IMR-90 (cell line): ENCODE measurements around the gene SPATA16. TPM values are rescaled to one million over a fixed set of nuclear protein-coding genes. Genes with fewer than 3 reads are reported as not detected.
A peak's percentile ranks its signal among the peaks of the same experiment; 100 is the strongest.

Experiments
- ATAC-seq: fragments of 200-7000 bp; cut with Tn5 transposase; 2 replicates; pipeline ENCODE4 v1.9.1; 2020; ENCODE audit warnings: low read depth, mild to moderate bottlenecking, moderate library complexity
- BruUV-seq: library from RNA; stranded (reverse); fragments of 400-500 nt; replicated peaks from 2 replicates; lab custom pipeline; 2021; lab: Mats Ljungman, UMichigan
- CTCF ChIA-PET: fragments of 300-600 bp; formaldehyde crosslinking; extraction: SDS; loops from one replicate; lab custom pipeline; 2021; ENCODE audit warnings: antibody characterized with exemption; lab: Yijun Ruan, JAX
- POLR2A ChIA-PET: fragments of 300-600 bp; sonication (Branson Sonifier 250); formaldehyde crosslinking; loops from one replicate; lab custom pipeline; 2022; ENCODE audit warnings: antibody characterized with exemption; ENCODE audit not compliant: unreplicated experiment; lab: Charles Lee
- DNase-seq: peaks from one replicate; pipeline ENCODE4 v3.0.0; 2013
- H2AFZ ChIP-seq: replicated peaks from 2 replicates; pipeline ENCODE3; 2013; ENCODE audit warnings: low read length, mild to moderate bottlenecking; ENCODE audit not compliant: poor library complexity
- H2AK5ac ChIP-seq: 2 replicates; pipeline ENCODE4 v1.6.1; 2013; ENCODE audit warnings: low read depth, low read length, inconsistent platforms
- H2AK9ac ChIP-seq: replicated peaks from 2 replicates; pipeline ENCODE3; 2013; ENCODE audit warnings: mild to moderate bottlenecking, low read depth, low read length, moderate library complexity; ENCODE audit not compliant: poor library complexity
- H2BK120ac ChIP-seq: 2 replicates; pipeline ENCODE4 v1.6.1; 2013; ENCODE audit warnings: low read depth, low read length, inconsistent platforms
- H2BK15ac ChIP-seq: 3 replicates; pipeline ENCODE4 v1.6.1; 2013; ENCODE audit warnings: low read depth, low read length, inconsistent platforms
- H2BK20ac ChIP-seq: 2 replicates; pipeline ENCODE4 v1.6.1; 2013; ENCODE audit warnings: low read depth, mild to moderate bottlenecking, inconsistent platforms, low read length, moderate library complexity
- H2BK5ac ChIP-seq: 2 replicates; pipeline ENCODE4 v1.6.1; 2013; ENCODE audit warnings: mild to moderate bottlenecking, low read depth, low read length, inconsistent platforms; ENCODE audit not compliant: poor library complexity, severe bottlenecking
- H3K14ac ChIP-seq: replicated peaks from 2 replicates; pipeline ENCODE4 v1.6.1; 2013; ENCODE audit warnings: low read depth, low read length, inconsistent platforms
- H3K18ac ChIP-seq: 2 replicates; pipeline ENCODE4 v1.6.1; 2013; ENCODE audit warnings: low read depth, low read length, control low read depth
- H3K23ac ChIP-seq: 2 replicates; pipeline ENCODE4 v1.6.1; 2013; ENCODE audit warnings: low read depth, low read length, inconsistent platforms
- H3K27ac ChIP-seq: 2 replicates; pipeline ENCODE4 v1.5.1; 2013; ENCODE audit warnings: mild to moderate bottlenecking, control low read depth, low read length; ENCODE audit not compliant: insufficient read depth
- H3K27me3 ChIP-seq: 2 replicates; pipeline ENCODE4 v1.6.1; 2013; ENCODE audit warnings: low read length; ENCODE audit not compliant: control insufficient read depth, insufficient read depth
- H3K36me3 ChIP-seq: 2 replicates; pipeline ENCODE4 v1.6.1; 2013; ENCODE audit warnings: low read length, mixed read lengths; ENCODE audit not compliant: control insufficient read depth, insufficient read depth
- H3K4ac ChIP-seq: 2 replicates; pipeline ENCODE4 v1.6.1; 2013; ENCODE audit warnings: low read depth, low read length, inconsistent platforms
- H3K4me1 ChIP-seq: 2 replicates; pipeline ENCODE4 v1.6.1; 2013; ENCODE audit warnings: low read length, mixed read lengths; ENCODE audit not compliant: control insufficient read depth, insufficient read depth
- H3K4me2 ChIP-seq: 2 replicates; pipeline ENCODE4 v1.6.1; 2013; ENCODE audit warnings: low read depth, mild to moderate bottlenecking, control low read depth, low read length, moderate library complexity
- H3K4me3 ChIP-seq: 2 replicates; pipeline ENCODE4 v1.5.1; 2013; ENCODE audit warnings: low read depth, mild to moderate bottlenecking, control low read depth, low read length, moderate library complexity; ENCODE audit not compliant: insufficient read depth
- H3K56ac ChIP-seq: 2 replicates; pipeline ENCODE4 v1.6.1; 2013; ENCODE audit warnings: low read length, inconsistent platforms; ENCODE audit not compliant: insufficient read depth; ENCODE audit errors: extremely low read depth
- H3K79me1 ChIP-seq, 2 experiments: 2 replicates each; pipeline ENCODE4 v1.6.1; 2013; ENCODE audit warnings: low read length in 2 of 2, inconsistent platforms in 1 of 2, low read depth in 1 of 2
- H3K9ac ChIP-seq: 2 replicates; pipeline ENCODE4 v1.6.1; 2013; ENCODE audit warnings: low read depth, low read length, control low read depth
- H3K9me1 ChIP-seq: 2 replicates; pipeline ENCODE4 v1.6.1; 2013; ENCODE audit warnings: low read length, inconsistent platforms; ENCODE audit not compliant: insufficient read depth
- H3K9me3 ChIP-seq: 2 replicates; pipeline ENCODE4 v1.6.1; 2013; ENCODE audit warnings: low read length; ENCODE audit not compliant: control insufficient read depth, insufficient read depth
- H4K20me1 ChIP-seq: 2 replicates; pipeline ENCODE4 v1.6.1; 2013; ENCODE audit warnings: low read length, inconsistent platforms; ENCODE audit not compliant: insufficient read depth
- H4K5ac ChIP-seq: 2 replicates; pipeline ENCODE4 v1.6.1; 2013; ENCODE audit warnings: mild to moderate bottlenecking, low read depth, low read length, control low read depth
- H4K8ac ChIP-seq, 2 experiments: 2 replicates each; pipeline ENCODE4 v1.6.1; 2013; ENCODE audit warnings: low read depth in 2 of 2, low read length in 2 of 2, control low read depth in 1 of 2, inconsistent platforms in 1 of 2
- H4K91ac ChIP-seq: 2 replicates; pipeline ENCODE4 v1.6.1; 2013; ENCODE audit warnings: low read depth, low read length, inconsistent platforms; ENCODE audit not compliant: insufficient read depth
- MAFK ChIP-seq: IDR thresholded peaks from 2 replicates; pipeline ENCODE4 v1.6.1; 2012; ENCODE audit warnings: low read depth, low read length, improper control_type of control experiment
- MAZ ChIP-seq: IDR thresholded peaks from 2 replicates; pipeline ENCODE4 v1.6.1; 2012; ENCODE audit warnings: low read depth, mild to moderate bottlenecking, low read length, improper control_type of control experiment, moderate library complexity, borderline replicate concordance
- WGBS, 2 experiments: methylation state at CpG; one replicate each; pipeline versions ENCODE4 v1.1.5 to v1.1.7; 2013; ENCODE audit warnings: missing lambda C conversion rate in 2 of 2; ENCODE audit not compliant: insufficient read length in 1 of 2; ENCODE audit errors: extremely low coverage in 2 of 2; 5-methylcytosine and 5-hydroxymethylcytosine counted together
- dilution Hi-C: fragments of 300-500 bp; cut with HindIII; formaldehyde crosslinking; loops from one replicate; pipeline ENCODE4 v1.14.3; 2018; ENCODE audit warnings: low sequenced_read_pairs; ENCODE audit not compliant: unreplicated experiment
- in situ Hi-C: fragments of 300-500 bp; cut with MboI; formaldehyde crosslinking; loops from 3 replicates; pipeline ENCODE4 v1.14.3; 2019; ENCODE audit warnings: low sequenced_read_pairs, inconsistent platforms, mixed read lengths
- intact Hi-C: fragments of 100-400 bp; cut with micrococcal nuclease; formaldehyde crosslinking; loops from 2 replicates; pipeline ENCODE4 v1.10.0; 2022
- polyA plus RNA-seq, 3 experiments: library from polyadenylated mRNA; depleted of rRNA; stranded (reverse); fragments of >200 nt; gene quantifications; 2 replicates each; pipeline ENCODE4 v1.2.3, GENCODE V29; 2012; ENCODE audit warnings: low replicate concordance in 1 of 3
- total RNA-seq: library from RNA; depleted of rRNA; stranded (reverse); fragments of >200 nt; gene quantifications from 2 replicates; pipeline ENCODE4 v1.2.3, GENCODE V29; 2012

The SPATA16 gene
- total and polyA plus RNA-seq, 2 of the 4 experiments (the other 2 are of a cell fraction), result not detected

GRCh38 chr3:172856795-172857742, 284.0 kb downstream of the SPATA16 start:
- H3K9ac ChIP-seq, result no peak overlapping the region
- H2BK15ac ChIP-seq, result no peak overlapping the region
- no peak overlapping the region for H3K4me2 ChIP-seq
- no peak for DNase-seq
- H3K79me1 ChIP-seq, result no peaks in the 10 kb centered on the region
- H3K56ac ChIP-seq, result no peak overlapping the region
- no peak overlapping the region for H3K27ac ChIP-seq
- H3K4ac ChIP-seq, result no peak overlapping the region
- H3K27me3 ChIP-seq, result peaks cover 3% of the 10 kb centered on the region; the same call in 1 of the 2 replicates
- in situ Hi-C loops, result no loop called here
- intact Hi-C loops, result no loop called here
- no TSS peak for BruUV-seq
- H2AFZ ChIP-seq, result no peak overlapping the region
- ChIA-PET CTCF (interaction anchor here (0.9 kb wide), 1 partner anchor 12 kb away, joined by 3 read pairs; no protein-coding TSS in a partner anchor), POLR2A (no interaction called here)
- H2AK9ac ChIP-seq, result no peak overlapping the region
- H3K14ac ChIP-seq, result no peak overlapping the region
- H3K9me3 ChIP-seq, result no peaks in the 10 kb centered on the region
- H3K4me3 ChIP-seq, result no peak overlapping the region
- H4K20me1 ChIP-seq, result no peaks in the 10 kb centered on the region
- no peak overlapping the region for H4K5ac ChIP-seq
- dilution Hi-C loops, result no loop called here
- no peak for ATAC-seq
- TF ChIP-seq MAFK (0 out of 2 replicates have a peak, but pooled peaks have one; percentile 4), MAZ (no peak)
- H2BK5ac ChIP-seq, result no peak overlapping the region
- no peak overlapping the region for H2BK20ac ChIP-seq
- H4K91ac ChIP-seq, result no peak overlapping the region
- no peak overlapping the region for H2AK5ac ChIP-seq
- no peaks in the 10 kb centered on the region for H3K4me1 ChIP-seq
- H3K18ac ChIP-seq, result no peak overlapping the region
- no peak overlapping the region for H2BK120ac ChIP-seq
- no peaks in the 10 kb centered on the region for H3K36me3 ChIP-seq
- H4K8ac ChIP-seq, result no peak overlapping the region
- no peaks in the 10 kb centered on the region for H3K9me1 ChIP-seq
- no peak overlapping the region for H3K23ac ChIP-seq
- no CpG with 5 or more reads among the region's 4 CpGs for whole genome bisulfite sequencing, 2 experiments
